Stimulated activated memory B cell treated with anti-CD40 and anti-IgM and Interleukin-4, amounts not matched to agents 10 μg/mL and 1 μg/mL and 100 μg/mL, for 72 hours (primary cell): ENCODE data around the gene MARCHF3.
"Not testable (repeated sequence)": the region's sequence is repeated elsewhere in the genome, so short reads cannot be mapped to it uniquely, and the experiment has no call there.

Source experiments
- ATAC-seq: fragments of 150-1000 bp; cut with Tn5 transposase; 2 replicates; pipeline ENCODE4 v1.10.0; 2021
- H3K27ac Mint-ChIP-seq: one replicate; pipeline ENCODE4 v1.8.0; 2022; ENCODE audit warnings: mild to moderate bottlenecking, mixed read lengths
- H3K27me3 Mint-ChIP-seq: one replicate; pipeline ENCODE4 v1.8.0; 2022; ENCODE audit warnings: mixed read lengths
- H3K36me3 Mint-ChIP-seq: one replicate; pipeline ENCODE4 v1.8.0; 2022; ENCODE audit warnings: mixed read lengths
- H3K4me1 Mint-ChIP-seq: one replicate; pipeline ENCODE4 v1.8.0; 2022; ENCODE audit warnings: mixed read lengths
- H3K4me3 Mint-ChIP-seq: one replicate; pipeline ENCODE4 v1.8.0; 2022; ENCODE audit warnings: mild to moderate bottlenecking, moderate library complexity, mixed read lengths
- H3K9me3 Mint-ChIP-seq: one replicate; pipeline ENCODE4 v1.8.0; 2022; ENCODE audit warnings: mixed read lengths

MARCHF3 gene

DNA sequence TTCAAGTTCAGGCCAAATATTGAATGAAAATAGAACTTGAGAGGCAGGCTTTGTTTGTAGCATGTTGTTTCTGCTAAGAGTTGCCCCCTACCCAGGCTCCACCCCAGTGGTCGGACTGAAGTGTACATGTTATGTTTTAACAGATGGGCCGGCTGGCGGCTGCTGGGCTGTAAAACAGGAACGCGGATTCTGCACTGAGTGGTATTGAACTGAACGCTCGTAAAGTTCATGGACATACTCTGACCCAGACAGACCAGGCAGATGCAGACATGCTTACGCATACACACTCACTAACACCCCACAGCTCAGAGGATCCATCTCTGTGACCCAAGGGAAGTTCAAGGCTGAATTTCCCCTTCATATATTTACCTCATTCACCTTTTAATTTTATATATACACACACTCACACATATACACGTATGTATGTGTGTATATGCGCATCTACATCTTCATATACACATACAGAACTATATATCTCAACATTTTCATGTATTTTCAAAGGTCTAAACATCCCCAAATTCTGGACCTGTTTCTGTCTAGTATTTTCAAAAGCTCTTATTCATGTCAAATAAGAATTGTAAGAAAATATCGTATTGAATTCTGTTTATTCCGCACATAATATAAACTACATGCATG lies 1.4 kb downstream of the MARCHF3 start:
- peaks cover 49% of the 10 kb centered on the region for H3K4me1 Mint-ChIP-seq
- ATAC-seq, result no peak
- H3K4me3 Mint-ChIP-seq, result peak overlapping the region; percentile 94
- no peaks in the 10 kb centered on the region for H3K27me3 Mint-ChIP-seq
- peak overlapping the region; percentile 77 for H3K27ac Mint-ChIP-seq
- H3K36me3 Mint-ChIP-seq, result peaks cover 5% of the 10 kb centered on the region
- H3K9me3 Mint-ChIP-seq, result no peaks in the 10 kb centered on the region

DNA sequence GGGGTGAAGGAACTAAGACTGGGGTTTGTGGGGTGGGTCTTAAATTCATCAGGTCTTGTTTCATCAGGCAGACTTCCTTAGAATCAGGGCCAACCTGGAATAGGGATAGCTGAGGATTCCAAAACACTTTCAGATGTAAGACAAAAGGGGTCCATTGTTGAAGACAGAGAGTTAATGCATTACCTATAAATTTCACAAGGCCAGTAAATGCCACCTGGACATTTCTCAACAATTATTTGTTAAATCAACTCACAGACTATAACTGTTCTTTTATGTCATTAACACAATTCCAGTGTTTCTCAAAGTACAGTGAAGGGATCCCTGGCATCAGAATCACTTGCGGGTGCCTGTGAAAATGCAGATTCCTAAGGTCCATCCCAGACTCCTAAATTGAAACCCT lies 2.8 kb downstream of the MARCHF3 start:
- no peaks in the 10 kb centered on the region for H3K27me3 Mint-ChIP-seq
- no peak for ATAC-seq
- H3K4me3 Mint-ChIP-seq, result no peak overlapping the region
- H3K4me1 Mint-ChIP-seq, result peaks cover 57% of the 10 kb centered on the region
- peaks cover 5% of the 10 kb centered on the region for H3K36me3 Mint-ChIP-seq
- H3K27ac Mint-ChIP-seq, result no peak overlapping the region
- no peaks in the 10 kb centered on the region for H3K9me3 Mint-ChIP-seq

DNA sequence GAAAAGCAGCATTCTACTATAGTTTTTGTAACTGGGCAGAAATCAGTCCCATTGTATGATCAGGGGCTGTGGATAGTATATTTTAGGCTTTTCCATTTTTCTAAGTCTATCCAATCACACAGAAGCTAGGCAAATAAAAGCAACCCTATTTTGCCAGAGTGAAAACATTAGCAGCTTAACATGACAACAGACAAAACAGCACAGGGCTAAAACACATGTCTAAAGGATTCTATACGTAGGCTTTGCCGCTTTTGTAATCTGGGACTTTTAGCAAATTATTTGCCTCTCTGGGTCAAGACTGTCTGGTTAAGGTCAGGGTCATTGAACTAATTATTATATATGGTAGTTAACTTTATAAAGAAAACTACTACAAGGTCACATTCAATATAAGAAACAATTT lies 4.2 kb downstream of the MARCHF3 start:
- no peak for ATAC-seq
- peaks cover 62% of the 10 kb centered on the region for H3K4me1 Mint-ChIP-seq
- H3K27ac Mint-ChIP-seq, result no peak overlapping the region
- no peaks in the 10 kb centered on the region for H3K9me3 Mint-ChIP-seq
- no peak overlapping the region for H3K4me3 Mint-ChIP-seq
- peaks cover 18% of the 10 kb centered on the region for H3K36me3 Mint-ChIP-seq
- no peaks in the 10 kb centered on the region for H3K27me3 Mint-ChIP-seq

DNA sequence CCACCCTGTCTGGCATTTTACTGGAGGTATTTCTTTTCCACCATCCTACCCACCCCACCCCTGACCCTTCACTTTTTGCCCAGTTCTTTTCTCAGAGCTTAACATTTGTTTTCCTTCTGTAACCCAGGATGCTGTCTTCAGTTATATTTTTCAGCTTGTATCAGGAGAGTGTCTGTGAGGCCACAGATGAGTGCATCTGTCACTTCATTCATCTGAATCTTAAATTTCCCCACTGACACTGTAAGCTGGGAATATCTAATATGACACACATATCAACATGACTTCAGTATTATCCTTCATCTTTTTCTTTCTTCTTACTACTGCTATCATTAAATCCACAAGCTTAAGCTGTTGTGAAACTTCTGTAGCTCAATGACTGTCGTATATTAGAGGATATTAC lies 4.9 kb downstream of the MARCHF3 start:
- peak overlapping the region; percentile 28 for H3K27ac Mint-ChIP-seq
- H3K9me3 Mint-ChIP-seq, result no peaks in the 10 kb centered on the region
- H3K4me3 Mint-ChIP-seq, result no peak overlapping the region
- no peaks in the 10 kb centered on the region for H3K27me3 Mint-ChIP-seq
- peaks cover 67% of the 10 kb centered on the region for H3K4me1 Mint-ChIP-seq
- ATAC-seq, result no peak
- H3K36me3 Mint-ChIP-seq, result peaks cover 23% of the 10 kb centered on the region

DNA sequence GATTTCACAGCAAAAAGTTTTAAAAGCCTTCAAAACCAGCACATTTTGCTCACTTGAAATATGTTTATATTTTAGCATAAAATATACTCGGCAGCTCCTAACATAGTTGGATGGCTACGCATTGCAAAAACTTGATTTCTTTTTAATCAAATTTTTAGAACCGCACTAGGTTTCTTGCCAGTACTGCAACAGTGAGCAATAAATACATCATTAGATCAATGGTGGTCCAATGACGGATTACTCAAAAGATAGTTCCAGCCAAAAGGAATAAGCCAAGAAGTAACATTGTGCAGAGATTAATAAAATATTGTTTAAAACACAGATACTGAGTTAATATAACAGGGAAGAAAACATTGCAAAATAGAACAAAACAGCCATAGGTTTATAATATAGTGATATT lies 5.5 kb downstream of the MARCHF3 start:
- no peak overlapping the region for H3K27ac Mint-ChIP-seq
- peaks cover 30% of the 10 kb centered on the region for H3K36me3 Mint-ChIP-seq
- H3K4me3 Mint-ChIP-seq, result no peak overlapping the region
- H3K4me1 Mint-ChIP-seq, result peaks cover 74% of the 10 kb centered on the region
- H3K27me3 Mint-ChIP-seq, result no peaks in the 10 kb centered on the region
- ATAC-seq, result no peak
- H3K9me3 Mint-ChIP-seq, result no peaks in the 10 kb centered on the region

DNA sequence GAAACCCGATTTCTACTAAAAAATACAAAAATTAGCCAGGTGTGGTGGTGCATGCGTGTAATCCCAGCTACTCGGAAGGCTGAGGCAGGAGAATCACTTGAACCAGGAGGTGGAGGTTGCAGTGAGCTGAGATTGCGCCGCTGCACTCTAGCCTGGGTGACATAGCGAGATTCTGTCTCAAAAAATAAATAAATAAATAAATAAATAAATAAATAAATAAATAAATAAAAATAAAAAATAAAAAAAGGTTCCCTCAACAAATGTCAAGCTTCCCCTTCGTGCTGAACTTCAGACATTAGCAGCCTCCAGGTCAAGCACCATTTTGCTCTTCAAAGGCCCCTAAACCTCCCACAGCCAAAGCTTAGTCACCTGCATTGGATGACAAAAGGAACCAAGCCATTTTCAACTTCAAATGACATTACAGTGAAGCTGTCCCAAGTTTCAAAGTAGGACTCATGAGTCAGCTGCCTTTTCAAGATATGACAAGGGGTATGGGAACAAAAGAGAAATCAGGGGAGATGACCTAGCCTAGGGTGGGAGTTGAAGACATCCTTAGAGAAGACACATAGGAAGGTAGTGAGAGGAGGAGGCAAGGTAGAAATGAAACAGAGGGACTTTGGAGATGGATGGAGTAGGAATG lies 6.7 kb downstream of the MARCHF3 start:
- H3K9me3 Mint-ChIP-seq, ATAC-seq, H3K4me3 Mint-ChIP-seq, H3K27me3 Mint-ChIP-seq: not testable (repeated sequence)
- Mint-ChIP-seq H3K4me1 (peaks cover 72% of the 10 kb centered on the region), H3K36me3 (peaks cover 28% of the 10 kb centered on the region), H3K27ac (peak overlapping the region; percentile 1)

DNA sequence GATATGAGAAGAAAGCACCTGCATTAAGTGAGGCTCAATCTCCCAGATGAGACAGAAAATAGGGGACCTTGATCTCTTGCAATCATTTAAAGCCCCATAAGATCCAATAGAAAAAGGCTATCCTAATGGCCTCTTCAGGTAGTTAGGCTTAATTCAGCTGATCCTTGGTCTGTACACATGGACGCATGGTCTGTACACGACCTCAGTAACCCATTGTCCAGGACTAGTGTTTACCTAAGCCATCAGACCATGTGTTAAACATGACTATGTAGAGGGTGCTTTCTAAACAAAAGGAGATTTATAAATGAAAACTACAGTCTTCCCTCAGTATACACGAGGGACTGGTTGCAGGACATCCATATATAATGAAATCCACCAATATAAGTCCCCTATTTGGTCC lies 7.5 kb downstream of the MARCHF3 start:
- Mint-ChIP-seq H3K36me3 (peaks cover 31% of the 10 kb centered on the region), H3K4me1 (peaks cover 68% of the 10 kb centered on the region), H3K27ac (no peak overlapping the region), H3K9me3 (no peaks in the 10 kb centered on the region), H3K27me3 (no peaks in the 10 kb centered on the region), H3K4me3 (no peak overlapping the region)
- ATAC-seq, result no peak

DNA sequence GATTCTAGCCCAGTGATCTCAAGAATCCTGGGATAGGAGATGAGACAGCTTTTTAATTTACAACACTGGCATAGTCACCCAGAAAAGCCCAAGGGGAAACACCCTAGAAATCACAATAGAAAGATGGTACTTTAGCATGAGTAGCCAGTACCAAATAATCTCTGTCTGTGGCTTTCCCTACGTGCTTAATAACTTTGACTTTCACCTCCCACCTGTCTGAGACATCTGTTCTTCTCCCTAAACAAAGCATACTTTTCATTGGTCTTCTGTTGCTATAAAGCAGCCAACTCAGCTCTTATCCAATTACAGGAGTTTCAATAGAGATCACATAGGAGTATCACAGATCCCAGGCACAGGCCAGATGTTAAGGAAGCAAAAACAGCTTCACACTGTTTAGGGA lies 10.4 kb downstream of the MARCHF3 start:
- Mint-ChIP-seq H3K36me3 (peaks cover 36% of the 10 kb centered on the region), H3K9me3 (no peaks in the 10 kb centered on the region), H3K27ac (peak overlapping the region; percentile 15), H3K4me3 (no peak overlapping the region), H3K27me3 (no peaks in the 10 kb centered on the region), H3K4me1 (peaks cover 58% of the 10 kb centered on the region)
- ATAC-seq, result peak; percentile 71

DNA sequence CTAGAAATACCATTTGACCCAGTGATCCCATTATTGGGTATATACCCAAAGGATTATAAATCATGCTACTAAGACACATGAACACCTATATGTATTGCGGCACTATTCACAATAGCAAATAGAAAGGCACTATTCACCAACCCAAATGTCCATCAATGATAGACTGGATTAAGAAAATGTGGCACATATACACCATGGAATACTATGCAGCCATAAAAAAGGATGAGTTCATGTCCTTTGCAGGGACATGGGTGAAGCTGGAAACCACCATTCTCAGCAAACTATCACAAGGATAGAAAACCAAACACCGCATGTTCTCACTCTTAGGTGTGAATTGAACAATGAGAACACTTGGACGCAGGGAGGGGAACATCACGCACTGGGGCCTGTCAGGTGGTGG lies 13.6 kb downstream of the MARCHF3 start:
- peaks cover 68% of the 10 kb centered on the region for H3K4me1 Mint-ChIP-seq
- not testable (repeated sequence) for H3K27ac Mint-ChIP-seq, H3K4me3 Mint-ChIP-seq, H3K9me3 Mint-ChIP-seq, ATAC-seq, H3K27me3 Mint-ChIP-seq
- peaks cover 28% of the 10 kb centered on the region for H3K36me3 Mint-ChIP-seq

DNA sequence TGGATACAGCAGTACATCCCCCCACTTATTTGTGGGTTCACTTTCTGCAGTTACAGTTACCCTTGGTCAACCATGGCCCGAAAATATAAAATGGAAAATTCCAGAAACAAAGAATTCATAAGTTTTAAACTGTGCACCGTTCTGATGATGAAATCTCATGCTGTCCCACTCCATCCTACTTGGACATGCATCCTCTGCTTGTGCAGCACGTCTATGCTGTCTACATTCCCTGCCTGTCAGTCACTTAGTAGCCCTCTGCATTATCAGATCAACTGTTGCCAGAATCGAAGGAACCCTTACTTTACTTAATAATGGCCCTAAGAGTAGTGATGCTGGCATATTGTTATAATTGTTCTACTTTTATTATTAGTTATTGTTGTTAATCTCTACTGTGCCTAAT lies 14.6 kb downstream of the MARCHF3 start:
- ATAC-seq, result no peak
- Mint-ChIP-seq H3K4me1 (peaks cover 62% of the 10 kb centered on the region), H3K36me3 (peaks cover 18% of the 10 kb centered on the region), H3K9me3 (no peaks in the 10 kb centered on the region), H3K27me3 (no peaks in the 10 kb centered on the region), H3K27ac (peak overlapping the region; percentile 88), H3K4me3 (no peak overlapping the region)

DNA sequence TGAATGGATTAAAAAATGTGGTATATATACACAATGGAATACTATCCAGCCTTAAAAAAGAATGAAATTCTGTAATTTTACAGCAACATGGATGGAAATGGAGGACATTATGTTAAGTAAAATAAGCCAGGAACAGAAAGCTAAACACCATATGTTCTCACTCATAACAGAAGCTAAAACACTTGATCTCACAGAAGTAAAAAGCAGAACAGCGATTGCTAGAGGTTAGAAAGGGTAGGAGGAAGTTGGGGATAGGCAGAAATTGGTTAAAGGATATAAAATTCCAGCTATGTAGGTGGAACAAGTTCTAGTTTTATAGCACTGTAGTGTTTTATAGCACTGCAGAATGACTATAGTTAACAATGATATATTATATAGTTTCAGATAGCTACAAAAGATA lies 15.8 kb downstream of the MARCHF3 start:
- ATAC-seq, result peak; percentile 77
- Mint-ChIP-seq H3K36me3 (peaks cover 11% of the 10 kb centered on the region), H3K4me3 (peak overlapping the region; percentile 13), H3K27ac (peak overlapping the region; percentile 88), H3K4me1 (peaks cover 61% of the 10 kb centered on the region), H3K27me3 (no peaks in the 10 kb centered on the region), H3K9me3 (no peaks in the 10 kb centered on the region)

DNA sequence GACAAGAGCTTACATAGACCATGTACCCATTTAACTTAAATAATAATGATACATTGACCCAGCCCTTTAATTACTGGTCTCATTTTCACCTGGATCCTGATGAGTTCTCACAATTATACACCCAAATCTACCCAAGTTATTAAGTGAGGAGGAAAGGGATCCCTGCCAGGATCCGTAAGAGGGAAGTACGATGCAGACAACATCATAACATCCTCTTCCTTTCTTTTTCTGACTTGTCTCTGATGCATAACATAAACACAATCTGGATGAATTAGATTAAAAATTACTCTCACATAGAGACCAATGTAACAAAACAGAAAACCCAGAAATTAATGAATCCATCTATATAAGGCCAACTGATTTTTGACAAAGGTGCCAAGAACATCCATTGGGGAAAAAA lies 17.0 kb downstream of the MARCHF3 start:
- peaks cover 9% of the 10 kb centered on the region for H3K36me3 Mint-ChIP-seq
- H3K9me3 Mint-ChIP-seq, result no peaks in the 10 kb centered on the region
- no peaks in the 10 kb centered on the region for H3K27me3 Mint-ChIP-seq
- ATAC-seq, result no peak
- H3K27ac Mint-ChIP-seq, result peak overlapping the region; percentile 88
- peaks cover 58% of the 10 kb centered on the region for H3K4me1 Mint-ChIP-seq
- H3K4me3 Mint-ChIP-seq, result no peak overlapping the region

DNA sequence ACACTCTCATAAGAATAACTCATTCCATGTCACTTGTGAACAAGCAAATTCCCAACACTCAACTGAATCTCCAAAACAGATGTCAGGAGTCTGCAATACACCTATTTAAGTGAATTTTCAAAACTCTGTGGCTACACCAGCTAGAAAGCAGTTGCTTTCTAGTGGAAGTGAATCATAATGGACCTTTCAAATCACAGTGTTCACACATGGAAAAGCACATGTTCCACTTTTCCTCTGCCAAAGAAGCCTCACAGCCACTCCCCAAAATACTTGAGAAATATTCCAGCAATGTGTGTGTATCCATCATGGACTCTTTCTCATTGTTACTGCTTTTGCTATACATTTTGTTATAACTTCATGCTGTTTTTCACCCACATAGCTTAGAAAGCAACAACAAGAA lies 17.4 kb downstream of the MARCHF3 start:
- H3K4me1 Mint-ChIP-seq, result peaks cover 58% of the 10 kb centered on the region
- no peaks in the 10 kb centered on the region for H3K27me3 Mint-ChIP-seq
- H3K4me3 Mint-ChIP-seq, result no peak overlapping the region
- no peaks in the 10 kb centered on the region for H3K9me3 Mint-ChIP-seq
- peaks cover 5% of the 10 kb centered on the region for H3K36me3 Mint-ChIP-seq
- peak overlapping the region; percentile 88 for H3K27ac Mint-ChIP-seq
- ATAC-seq, result no peak

DNA sequence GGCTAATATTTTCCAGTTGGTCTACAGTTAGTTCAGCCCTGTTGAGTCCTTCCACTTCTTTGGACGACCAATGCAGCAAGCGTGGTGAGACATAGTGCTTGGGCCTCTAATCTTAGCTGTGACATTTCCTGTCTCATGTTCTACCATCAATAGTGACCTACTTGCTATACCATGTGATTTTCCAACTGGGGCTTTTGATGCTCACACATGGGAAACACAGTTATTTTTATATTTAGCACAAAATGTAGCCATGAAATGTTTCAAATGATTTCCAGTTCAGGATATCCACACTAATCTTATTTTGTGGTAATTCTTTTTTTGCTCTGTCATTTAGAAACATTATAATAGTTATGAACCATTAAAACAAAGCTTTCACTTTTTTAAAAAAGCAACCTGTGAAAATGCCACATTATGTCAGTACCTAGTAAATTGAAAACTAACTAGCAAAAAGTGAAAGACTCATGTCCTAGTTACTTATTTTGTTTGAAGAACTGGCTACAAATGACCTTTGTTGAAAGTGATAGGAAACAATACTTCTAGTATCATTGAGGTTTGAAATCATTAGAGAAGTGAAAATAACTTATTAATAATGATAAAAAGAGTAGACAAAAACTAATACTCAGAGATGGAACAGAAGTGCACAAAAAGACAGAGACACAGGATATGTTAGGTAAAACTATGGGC lies 18.3 kb downstream of the MARCHF3 start:
- Mint-ChIP-seq H3K36me3 (peaks cover 5% of the 10 kb centered on the region), H3K9me3 (no peaks in the 10 kb centered on the region), H3K4me3 (no peak overlapping the region), H3K27ac (peak overlapping the region; percentile 88), H3K4me1 (peaks cover 58% of the 10 kb centered on the region), H3K27me3 (no peaks in the 10 kb centered on the region)
- peak; percentile 92 for ATAC-seq

DNA sequence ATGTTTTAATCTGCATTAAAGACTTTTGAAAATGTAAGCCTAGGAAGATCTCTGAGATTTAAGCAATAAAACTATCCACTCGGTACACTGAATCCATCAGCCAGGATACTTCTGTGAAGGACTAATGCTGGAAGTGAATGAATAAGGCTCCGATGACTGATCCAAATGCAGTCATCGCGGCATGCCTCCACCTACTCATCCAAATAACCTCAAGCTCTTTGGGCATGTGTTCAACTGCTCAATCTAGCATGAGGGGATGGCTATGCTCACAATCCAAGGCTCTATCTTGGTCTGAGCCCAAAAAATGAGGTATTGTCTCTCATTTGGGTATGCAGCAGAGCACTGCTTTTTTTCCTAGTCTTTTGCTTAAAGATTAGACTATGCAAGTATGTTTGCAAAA lies 19.2 kb downstream of the MARCHF3 start:
- Mint-ChIP-seq H3K4me1 (peaks cover 58% of the 10 kb centered on the region), H3K36me3 (peaks cover under 1% of the 10 kb centered on the region), H3K4me3 (no peak overlapping the region), H3K27me3 (no peaks in the 10 kb centered on the region), H3K9me3 (no peaks in the 10 kb centered on the region), H3K27ac (peak overlapping the region; percentile 88)
- ATAC-seq, result no peak

DNA sequence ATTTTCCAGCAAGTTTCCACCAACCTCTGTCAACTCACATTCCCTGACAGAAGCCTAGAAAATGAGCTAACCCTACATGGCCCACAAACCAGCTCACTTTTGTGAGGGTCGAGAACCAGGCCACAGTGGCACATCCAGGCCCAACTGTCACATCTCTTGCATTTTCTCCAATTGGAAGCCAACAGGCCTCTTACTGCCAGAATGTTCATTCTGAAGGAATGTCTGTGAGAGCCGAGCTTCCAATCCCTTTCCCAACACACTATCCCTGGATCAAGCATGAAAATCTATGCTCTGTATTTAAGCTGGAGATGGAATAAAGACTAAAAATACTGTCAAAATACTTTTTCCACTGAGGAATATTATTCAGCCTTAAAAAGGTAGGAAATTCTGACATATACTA lies 20.0 kb downstream of the MARCHF3 start:
- no peaks in the 10 kb centered on the region for H3K36me3 Mint-ChIP-seq
- peaks cover 52% of the 10 kb centered on the region for H3K4me1 Mint-ChIP-seq
- no peak overlapping the region for H3K4me3 Mint-ChIP-seq

More for the DNA sequence above, 20.0 kb downstream of the MARCHF3 start:
- no peak for ATAC-seq
- Mint-ChIP-seq H3K9me3 (no peaks in the 10 kb centered on the region), H3K27me3 (no peaks in the 10 kb centered on the region), H3K27ac (peak overlapping the region; percentile 65)
